K562 (cell line): ENCODE measurements around the gene RGL2. TPM values are rescaled to one million over a fixed set of nuclear protein-coding genes. Genes with fewer than 3 reads are reported as not detected.

Source experiments
- E2F8 ChIP-seq: fragments of 450-650 bp; IDR thresholded peaks from 2 replicates; pipeline ENCODE4 v1.7.1; 2018; ENCODE audit warnings: mild to moderate bottlenecking, low read depth; ENCODE audit not compliant: partially characterized antibody
- EWSR1 ChIP-seq: fragments of 450-650 bp; IDR thresholded peaks from 2 replicates; pipeline ENCODE4 v1.6.1; 2018; ENCODE audit warnings: borderline replicate concordance, mild to moderate bottlenecking, low read depth, moderate library complexity; ENCODE audit not compliant: partially characterized antibody
- HBP1 ChIP-seq: fragments of 450-650 bp; formaldehyde crosslinking; IDR thresholded peaks from 2 replicates; pipeline ENCODE4 v1.4.0; 2022; ENCODE audit warnings: missing genetic modification characterization
- HNRNPLL ChIP-seq: fragments of 200-400 bp; formaldehyde crosslinking; IDR thresholded peaks from 2 replicates; pipeline ENCODE4 v1.6.1; 2017; ENCODE audit warnings: low read length, low read depth, mild to moderate bottlenecking; ENCODE audit not compliant: poor library complexity, severe bottlenecking
- MCM2 ChIP-seq: fragments of 450-650 bp; IDR thresholded peaks from 2 replicates; pipeline ENCODE4 v1.6.1; 2017; ENCODE audit warnings: low read depth, mild to moderate bottlenecking
- NFATC3 ChIP-seq: fragments of 450-650 bp; IDR thresholded peaks from 2 replicates; pipeline ENCODE4 v1.6.1; 2017; ENCODE audit warnings: mild to moderate bottlenecking
- NFXL1 ChIP-seq: fragments of 450-650 bp; formaldehyde crosslinking; IDR thresholded peaks from 2 replicates; pipeline ENCODE4 v1.4.0; 2021; ENCODE audit warnings: mild to moderate bottlenecking
- RNF2 ChIP-seq: sonication (generic); IDR thresholded peaks from 2 replicates; pipeline ENCODE4 v1.6.1; 2016
- SMARCC2 ChIP-seq: fragments of 450-650 bp; IDR thresholded peaks from 2 replicates; pipeline ENCODE4 v1.6.1; 2017; ENCODE audit warnings: antibody characterized with exemption, moderate library complexity, mild to moderate bottlenecking, low read depth
- SREBF2 ChIP-seq: sonication (generic); formaldehyde crosslinking; IDR thresholded peaks from 2 replicates; pipeline ENCODE4 v1.4.0; 2020; ENCODE audit warnings: mild to moderate bottlenecking, missing genetic modification reagents
- ZNF121 ChIP-seq: sonication (generic); formaldehyde crosslinking; conservative IDR thresholded peaks from 2 replicates; pipeline ENCODE4 v1.8.0; 2022; ENCODE audit warnings: missing genetic modification reagents
- polyA plus RNA-seq, 8 experiments: library from polyadenylated mRNA; depleted of rRNA in 4 of 8; stranded (reverse) in 5 of 8; unstranded in 3 of 8; fragments of >200 nt; fragmentation: Nextera tagmentation in 2 of 8; fragmentation: Illumina TruSeq in 1 of 8; extraction: Ambion mirVana in 2 of 8; extraction: Trizol in 1 of 8; gene quantifications; 2 replicates each; pipeline versions ENCODE4 v1.2.1 to v1.2.3, GENCODE V29; 2011 to 2014; ENCODE audit warnings: inconsistent platforms in 1 of 8, missing spikeins in 1 of 8
- total RNA-seq, 7 experiments: library from RNA; depleted of rRNA in 6 of 7; stranded (reverse); fragments of >200 nt in 6 of 7; fragmentation: Illumina TruSeq in 2 of 7; extraction: Trizol in 2 of 7; gene quantifications; 2 replicates each; pipeline versions ENCODE4 v1.2.1 to v1.2.3, GENCODE V29; 2011 to 2021; ENCODE audit warnings: low replicate concordance in 1 of 7
- TF ChIP-seq, protein P1 (sequence below): IDR thresholded peaks from 2 replicates; pipeline ENCODE4 v1.6.1; 2011; ENCODE audit not compliant: insufficient read length; ENCODE audit errors: extremely low read depth
- TF ChIP-seq, protein P2 (sequence below): sonication (generic); formaldehyde crosslinking; IDR thresholded peaks from 2 replicates; pipeline ENCODE4 v1.8.0; 2022; ENCODE audit warnings: mild to moderate bottlenecking, missing genetic modification reagents
- TF ChIP-seq, protein P3 (sequence below): fragments of 250-450 bp; sonication (Bioruptor Pico); IDR thresholded peaks from 2 replicates; pipeline ENCODE4 v1.4.0; 2020; ENCODE audit warnings: mild to moderate bottlenecking, moderate library complexity
- TF ChIP-seq, protein P4 (sequence below): fragments of 250-450 bp; sonication (Bioruptor Pico); IDR thresholded peaks from 2 replicates; pipeline ENCODE4 v1.8.0; 2022; ENCODE audit warnings: moderate library complexity, mild to moderate bottlenecking, inconsistent platforms

RGL2 gene
- total and polyA plus RNA-seq, 9 of the 15 experiments (the other 6 are each of a cell fraction or from before 2014, with no cell fraction given) = 1.8 to 57.1 (median 19.5) TPM

GRCh38 chr6:33288921-33289783, 9.6 kb downstream of the RGL2 start, which contains the start of the genes PFDN6 and WDR46 (continued):
- TF ChIP-seq, protein P1, sequence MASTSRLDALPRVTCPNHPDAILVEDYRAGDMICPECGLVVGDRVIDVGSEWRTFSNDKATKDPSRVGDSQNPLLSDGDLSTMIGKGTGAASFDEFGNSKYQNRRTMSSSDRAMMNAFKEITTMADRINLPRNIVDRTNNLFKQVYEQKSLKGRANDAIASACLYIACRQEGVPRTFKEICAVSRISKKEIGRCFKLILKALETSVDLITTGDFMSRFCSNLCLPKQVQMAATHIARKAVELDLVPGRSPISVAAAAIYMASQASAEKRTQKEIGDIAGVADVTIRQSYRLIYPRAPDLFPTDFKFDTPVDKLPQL = no peak
- no peak for TF ChIP-seq HBP1 (CRISPR knock-in tag)
- TF ChIP-seq, protein P2, sequence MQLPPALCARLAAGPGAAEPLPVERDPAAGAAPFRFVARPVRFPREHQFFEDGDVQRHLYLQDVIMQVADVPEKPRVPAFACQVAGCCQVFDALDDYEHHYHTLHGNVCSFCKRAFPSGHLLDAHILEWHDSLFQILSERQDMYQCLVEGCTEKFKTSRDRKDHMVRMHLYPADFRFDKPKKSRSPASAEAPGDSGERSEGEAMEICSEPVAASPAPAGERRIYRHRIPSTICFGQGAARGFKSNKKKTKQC (CRISPR knock-in tag) = no peak
- TF ChIP-seq SMARCC2 = no peak
- TF ChIP-seq, protein P3, sequence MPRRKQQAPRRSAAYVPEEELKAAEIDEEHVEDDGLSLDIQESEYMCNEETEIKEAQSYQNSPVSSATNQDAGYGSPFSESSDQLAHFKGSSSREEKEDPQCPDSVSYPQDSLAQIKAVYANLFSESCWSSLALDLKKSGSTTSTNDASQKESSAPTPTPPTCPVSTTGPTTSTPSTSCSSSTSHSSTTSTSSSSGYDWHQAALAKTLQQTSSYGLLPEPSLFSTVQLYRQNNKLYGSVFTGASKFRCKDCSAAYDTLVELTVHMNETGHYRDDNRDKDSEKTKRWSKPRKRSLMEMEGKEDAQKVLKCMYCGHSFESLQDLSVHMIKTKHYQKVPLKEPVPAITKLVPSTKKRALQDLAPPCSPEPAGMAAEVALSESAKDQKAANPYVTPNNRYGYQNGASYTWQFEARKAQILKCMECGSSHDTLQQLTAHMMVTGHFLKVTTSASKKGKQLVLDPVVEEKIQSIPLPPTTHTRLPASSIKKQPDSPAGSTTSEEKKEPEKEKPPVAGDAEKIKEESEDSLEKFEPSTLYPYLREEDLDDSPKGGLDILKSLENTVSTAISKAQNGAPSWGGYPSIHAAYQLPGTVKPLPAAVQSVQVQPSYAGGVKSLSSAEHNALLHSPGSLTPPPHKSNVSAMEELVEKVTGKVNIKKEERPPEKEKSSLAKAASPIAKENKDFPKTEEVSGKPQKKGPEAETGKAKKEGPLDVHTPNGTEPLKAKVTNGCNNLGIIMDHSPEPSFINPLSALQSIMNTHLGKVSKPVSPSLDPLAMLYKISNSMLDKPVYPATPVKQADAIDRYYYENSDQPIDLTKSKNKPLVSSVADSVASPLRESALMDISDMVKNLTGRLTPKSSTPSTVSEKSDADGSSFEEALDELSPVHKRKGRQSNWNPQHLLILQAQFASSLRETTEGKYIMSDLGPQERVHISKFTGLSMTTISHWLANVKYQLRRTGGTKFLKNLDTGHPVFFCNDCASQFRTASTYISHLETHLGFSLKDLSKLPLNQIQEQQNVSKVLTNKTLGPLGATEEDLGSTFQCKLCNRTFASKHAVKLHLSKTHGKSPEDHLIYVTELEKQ (CRISPR knock-in tag) = no peak
- TF ChIP-seq NFXL1 (CRISPR knock-in tag) = no peak
- no peak for TF ChIP-seq NFATC3
- no peak for TF ChIP-seq ZNF121 (CRISPR knock-in tag)
- TF ChIP-seq EWSR1 = no peak
- peak; percentile 96 for TF ChIP-seq E2F8
- no peak for TF ChIP-seq MCM2
- TF ChIP-seq RNF2 = no peak
- TF ChIP-seq, protein P4, sequence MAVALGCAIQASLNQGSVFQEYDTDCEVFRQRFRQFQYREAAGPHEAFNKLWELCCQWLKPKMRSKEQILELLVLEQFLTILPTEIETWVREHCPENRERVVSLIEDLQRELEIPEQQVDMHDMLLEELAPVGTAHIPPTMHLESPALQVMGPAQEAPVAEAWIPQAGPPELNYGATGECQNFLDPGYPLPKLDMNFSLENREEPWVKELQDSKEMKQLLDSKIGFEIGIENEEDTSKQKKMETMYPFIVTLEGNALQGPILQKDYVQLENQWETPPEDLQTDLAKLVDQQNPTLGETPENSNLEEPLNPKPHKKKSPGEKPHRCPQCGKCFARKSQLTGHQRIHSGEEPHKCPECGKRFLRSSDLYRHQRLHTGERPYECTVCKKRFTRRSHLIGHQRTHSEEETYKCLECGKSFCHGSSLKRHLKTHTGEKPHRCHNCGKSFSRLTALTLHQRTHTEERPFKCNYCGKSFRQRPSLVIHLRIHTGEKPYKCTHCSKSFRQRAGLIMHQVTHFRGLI (CRISPR knock-in tag) = no peak
- no peak for TF ChIP-seq HNRNPLL
- TF ChIP-seq SREBF2 (CRISPR knock-in tag) = no peak
